Hepatic stellate cell (primary cell): ENCODE data around the gene MLH1.

Experiments used
- DNase-seq: peaks from one replicate; pipeline ENCODE4 v3.0.0; 2011; ENCODE audit warnings: low spot score

MLH1 gene

GRCh38 chr3:36981006-36981405 is 12.3 kb upstream of the MLH1 start:
- no peak for DNase-seq

GRCh38 chr3:36988356-36988755 is 5.0 kb upstream of the MLH1 start:
- no peak for DNase-seq

GRCh38 chr3:36989005-36989404 is 4.3 kb upstream of the MLH1 start:
- DNase-seq, result no peak

- no peak for DNase-seq
Observed at GRCh38 chr3:36989568-36989967, 3.8 kb upstream of the MLH1 start.

- DNase-seq, result no peak
Observed at GRCh38 chr3:36991147-36991546, 2.2 kb upstream of the MLH1 start.

GRCh38 chr3:36991923-36992805 is 1.2 kb upstream of the MLH1 start:
- DNase-seq, result peak; percentile 15

GRCh38 chr3:36992806-36993325 is 452 bp upstream of the MLH1 start, which contains the start of gene EPM2AIP1:
Gene EPM2AIP1 (minus strand): TSS chr3:36993131. CDS start chr3:36993077, 54 bp downstream.
- DNase-seq, result peak; percentile 99

- DNase-seq, result no peak
Observed at GRCh38 chr3:37014620-37015019, 21.3 kb downstream of the MLH1 start.

- no peak for DNase-seq
Observed at GRCh38 chr3:37015642-37016041, 22.3 kb downstream of the MLH1 start.

GRCh38 chr3:37016903-37017302 is 23.6 kb downstream of the MLH1 start:
- DNase-seq, result no peak

GRCh38 chr3:37017683-37018082 is 24.4 kb downstream of the MLH1 start:
- DNase-seq, result no peak

GRCh38 chr3:37024092-37024491 is 30.8 kb downstream of the MLH1 start:
- peak; percentile 34 for DNase-seq

DNA sequence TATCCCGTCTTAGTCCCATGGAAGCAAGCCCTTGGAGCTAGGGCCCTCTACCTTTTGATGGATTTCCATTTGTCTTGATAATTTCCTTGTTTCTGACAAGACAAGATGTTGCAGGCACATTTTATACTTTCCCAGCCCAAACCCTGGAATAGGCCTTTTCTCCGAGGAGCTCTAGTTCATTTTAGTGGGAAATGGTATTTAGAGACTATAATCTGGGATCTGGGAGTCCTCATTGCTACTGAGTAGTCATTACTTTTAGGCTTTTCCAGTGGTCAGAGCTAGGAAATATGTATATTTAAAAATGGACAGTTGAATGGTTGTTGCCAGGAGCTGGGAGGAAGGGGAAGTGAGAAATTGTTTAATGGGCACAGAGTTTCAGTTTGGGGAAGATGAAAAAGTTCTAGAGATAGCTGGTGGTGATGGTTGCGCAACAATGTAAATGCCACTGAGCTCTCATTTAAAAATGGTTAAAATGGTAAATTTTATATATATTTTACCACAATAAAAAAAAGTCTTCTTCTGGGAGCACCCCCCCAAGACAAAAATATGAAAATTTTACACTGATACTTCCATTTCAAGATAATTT is 31.6 kb downstream of the MLH1 start:
- DNase-seq, result no peak

GRCh38 chr3:37025561-37026335 is 32.4 kb downstream of the MLH1 start:
- no peak for DNase-seq

DNA sequence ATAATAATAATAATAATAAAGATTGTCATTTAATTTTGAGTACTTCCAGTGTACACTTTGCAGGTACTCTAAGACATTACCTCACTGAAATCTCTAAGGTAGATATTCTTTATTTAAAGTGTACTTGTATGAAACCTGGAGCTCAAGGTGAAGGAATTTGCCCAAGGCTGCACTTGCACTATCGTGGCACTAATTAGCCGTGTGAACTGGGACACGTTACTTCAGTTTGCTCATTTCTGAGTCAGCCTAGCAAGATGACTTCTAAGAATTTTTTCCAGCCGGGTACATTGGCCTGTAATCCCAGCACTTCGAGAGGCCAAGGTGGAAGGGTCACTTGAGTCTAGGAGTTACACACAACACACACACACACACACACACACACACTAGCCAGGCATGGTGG is 33.5 kb downstream of the MLH1 start:
- no peak for DNase-seq

DNA sequence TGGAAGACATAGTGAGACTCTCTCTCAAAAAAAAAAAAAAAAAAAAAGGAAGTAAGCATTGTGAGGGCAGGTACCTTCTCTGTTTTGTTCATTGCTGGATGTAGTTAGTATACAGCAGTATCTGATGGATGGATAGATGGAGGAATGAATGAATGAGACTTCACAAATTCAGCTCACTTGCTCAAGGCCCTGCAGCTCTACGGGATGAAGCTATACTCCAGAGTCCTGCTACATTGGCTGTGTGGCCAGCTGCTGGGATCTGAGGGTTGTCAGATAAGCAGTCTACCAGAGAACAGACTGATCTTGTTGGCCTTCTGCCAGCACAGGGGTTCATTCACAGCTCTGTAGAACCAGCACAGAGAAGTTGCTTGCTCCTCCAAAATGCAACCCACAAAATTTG is 35.0 kb downstream of the MLH1 start:
- DNase-seq, result no peak

DNA sequence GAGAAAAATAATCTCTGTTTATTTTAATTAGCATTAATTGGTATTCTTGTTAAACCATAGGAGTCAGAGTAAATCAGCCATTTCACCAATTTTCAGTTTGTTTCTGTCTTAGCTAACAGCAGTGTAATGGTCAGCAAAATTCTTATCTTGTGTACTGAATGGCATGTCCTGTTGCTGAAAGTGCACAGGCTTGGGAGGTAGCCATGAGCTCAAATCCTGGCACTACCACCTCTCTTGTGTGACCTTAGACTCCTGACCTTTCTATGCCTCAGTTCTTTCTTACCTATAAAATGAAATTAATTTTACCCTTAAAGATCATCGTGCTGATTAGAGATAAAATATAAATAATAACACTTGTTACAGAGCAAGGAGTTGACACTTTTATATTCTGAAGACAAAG is 35.8 kb downstream of the MLH1 start:
- DNase-seq, result no peak

DNA sequence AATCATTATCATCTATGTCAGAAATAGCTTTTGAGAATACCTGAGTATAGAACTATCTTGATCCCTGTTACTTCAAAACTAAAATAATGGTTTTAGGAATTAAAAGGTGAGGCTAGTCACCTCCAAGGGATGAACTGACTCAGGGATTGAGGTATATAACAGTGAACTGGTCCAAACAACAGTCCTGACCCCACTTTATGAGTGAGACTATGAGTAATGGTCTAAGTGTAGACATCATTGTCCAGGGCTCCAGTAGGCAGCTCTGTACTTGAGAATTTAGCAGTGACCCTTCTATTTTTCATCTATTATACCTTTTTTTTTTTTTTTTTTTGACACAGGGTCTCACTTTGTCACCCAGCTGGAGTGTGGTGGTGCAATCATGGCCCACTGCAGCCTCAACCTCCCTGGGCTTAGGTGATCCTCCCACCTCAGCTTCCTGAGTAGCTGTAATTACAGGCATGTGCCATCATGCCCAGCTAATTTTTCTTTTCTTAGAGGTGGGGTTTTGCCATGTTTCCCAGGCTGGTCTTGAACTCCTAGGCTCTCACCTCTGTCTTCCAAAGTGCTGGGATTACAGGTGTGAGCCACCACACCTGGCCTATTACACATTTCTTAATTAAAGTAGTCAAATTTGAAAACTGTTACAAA is 36.3 kb downstream of the MLH1 start:
- no peak for DNase-seq

DNA sequence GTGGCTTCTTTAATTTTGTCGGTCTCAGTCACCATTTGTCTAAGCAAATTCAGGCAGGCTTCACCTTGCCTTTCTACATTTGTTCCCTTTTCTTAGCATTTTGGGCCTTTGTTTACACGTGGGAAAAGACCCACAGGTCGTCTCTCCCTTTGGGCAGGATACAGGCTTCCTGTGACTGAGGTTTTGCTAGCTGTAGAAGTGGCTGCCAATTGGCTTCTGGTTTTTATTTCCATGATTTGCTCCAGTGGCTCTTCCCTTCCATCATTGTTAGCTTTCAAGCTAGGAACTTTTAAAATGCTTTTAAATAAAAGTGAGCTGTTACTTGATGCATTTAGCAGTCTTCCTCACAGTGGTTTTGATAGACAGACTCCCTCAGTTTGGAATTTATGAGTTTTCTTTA is 37.3 kb downstream of the MLH1 start:
- DNase-seq, result no peak

GRCh38 chr3:37031096-37031682 is 37.9 kb downstream of the MLH1 start:
- DNase-seq, result no peak

GRCh38 chr3:37032961-37033360 is 39.6 kb downstream of the MLH1 start:
- DNase-seq, result no peak

DNA sequence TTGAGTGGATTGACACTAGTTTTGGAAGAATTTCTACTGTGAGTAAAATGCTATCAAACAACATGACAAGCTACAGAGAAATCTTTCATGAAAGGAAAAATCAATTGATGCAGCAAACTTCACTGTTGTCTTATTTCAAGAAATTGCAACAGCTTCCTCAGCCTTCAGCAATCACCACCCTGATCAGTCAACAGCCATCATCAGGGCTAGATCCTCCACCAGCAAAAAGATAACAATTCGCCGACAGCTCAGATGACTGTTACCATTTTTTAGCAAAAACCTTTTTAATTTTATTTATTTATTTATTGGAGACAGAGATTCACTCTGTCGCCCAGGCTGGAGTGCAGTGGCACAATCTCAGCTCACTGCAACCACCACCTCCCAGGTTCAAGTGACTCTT is 44.0 kb downstream of the MLH1 start:
- no peak for DNase-seq
